DND-41 (cell line): ENCODE data around the gene TPPP3.

Experiments
- EZH2 ChIP-seq: IDR thresholded peaks from 3 replicates; pipeline ENCODE4 v1.6.1; 2012; ENCODE audit warnings: borderline replicate concordance, low read depth, mild to moderate bottlenecking, moderate library complexity, low read length, inconsistent platforms; ENCODE audit not compliant: severe bottlenecking
- TF ChIP-seq, protein P1 (sequence below): IDR thresholded peaks from 2 replicates; pipeline ENCODE4 v1.5.1; 2012; ENCODE audit warnings: borderline replicate concordance, low read length, moderate library complexity, mild to moderate bottlenecking; ENCODE audit not compliant: poor library complexity, severe bottlenecking; ENCODE audit errors: extremely low read depth

DNA sequence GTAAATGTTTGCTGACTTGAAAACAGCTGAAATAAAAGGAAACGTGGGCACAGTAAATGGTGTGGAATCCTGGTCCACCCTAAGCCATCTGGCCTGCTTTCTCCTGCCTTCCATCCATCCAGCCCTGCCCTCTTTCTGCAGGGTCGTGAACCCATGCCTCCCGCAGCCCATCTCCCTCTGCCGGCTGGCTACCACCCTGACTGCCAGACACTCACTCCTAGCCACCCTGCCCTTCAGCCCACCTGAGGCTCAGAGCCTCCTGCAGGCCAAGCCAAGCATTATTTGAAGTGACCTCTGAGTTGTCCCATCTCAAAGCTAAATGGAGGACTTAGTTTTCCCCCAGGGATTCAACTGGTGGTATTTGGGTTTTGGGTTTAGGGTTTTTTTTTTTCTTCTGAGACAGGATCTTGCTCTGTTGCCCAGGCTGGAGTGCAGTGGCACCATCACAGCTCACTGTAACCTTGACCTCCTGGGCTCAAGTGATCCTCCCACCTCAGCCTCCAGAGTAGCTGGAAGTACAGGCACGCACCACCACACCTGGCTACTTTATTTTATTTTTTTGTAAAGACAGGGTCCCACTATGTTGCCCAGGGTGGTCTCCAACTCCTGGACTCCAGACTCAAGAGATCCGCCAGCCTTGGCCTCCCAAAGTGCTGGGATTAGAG, 14.6 kb upstream of the TPPP3 start:
- TF ChIP-seq, protein P1, sequence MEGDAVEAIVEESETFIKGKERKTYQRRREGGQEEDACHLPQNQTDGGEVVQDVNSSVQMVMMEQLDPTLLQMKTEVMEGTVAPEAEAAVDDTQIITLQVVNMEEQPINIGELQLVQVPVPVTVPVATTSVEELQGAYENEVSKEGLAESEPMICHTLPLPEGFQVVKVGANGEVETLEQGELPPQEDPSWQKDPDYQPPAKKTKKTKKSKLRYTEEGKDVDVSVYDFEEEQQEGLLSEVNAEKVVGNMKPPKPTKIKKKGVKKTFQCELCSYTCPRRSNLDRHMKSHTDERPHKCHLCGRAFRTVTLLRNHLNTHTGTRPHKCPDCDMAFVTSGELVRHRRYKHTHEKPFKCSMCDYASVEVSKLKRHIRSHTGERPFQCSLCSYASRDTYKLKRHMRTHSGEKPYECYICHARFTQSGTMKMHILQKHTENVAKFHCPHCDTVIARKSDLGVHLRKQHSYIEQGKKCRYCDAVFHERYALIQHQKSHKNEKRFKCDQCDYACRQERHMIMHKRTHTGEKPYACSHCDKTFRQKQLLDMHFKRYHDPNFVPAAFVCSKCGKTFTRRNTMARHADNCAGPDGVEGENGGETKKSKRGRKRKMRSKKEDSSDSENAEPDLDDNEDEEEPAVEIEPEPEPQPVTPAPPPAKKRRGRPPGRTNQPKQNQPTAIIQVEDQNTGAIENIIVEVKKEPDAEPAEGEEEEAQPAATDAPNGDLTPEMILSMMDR: no peak
- TF ChIP-seq EZH2: no peak
